Measurements from ENCODE around the gene UBL4B. TPM values are rescaled to one million over a fixed set of nuclear protein-coding genes. Genes with fewer than 3 reads are reported as not detected.

Gene UBL4B
- total and polyA plus RNA-seq, 2 experiments from 2014 or later: not detected

- no peaks in the 10 kb centered on the region for H3K9me3 ChIP-seq (ENCODE audit: low read depth)
- no peak overlapping the region for H2AFZ ChIP-seq
- H3K27ac ChIP-seq: no peak overlapping the region
- H3K79me2 ChIP-seq: no peaks in the 10 kb centered on the region
- H3K4me1 ChIP-seq (ENCODE audit: insufficient read depth): no peaks in the 10 kb centered on the region
- H3K4me3 ChIP-seq: no peak overlapping the region
- H4K20me1 ChIP-seq (ENCODE audit: insufficient read depth, poor library complexity, severe bottlenecking): no peaks in the 10 kb centered on the region
- TF ChIP-seq CTCF (IDR thresholded peaks at IDR 0.05; ENCODE audit: poor library complexity) (no peak), EZH2 (IDR thresholded peaks at IDR 0.05; ENCODE audit: borderline replicate concordance) (no peak), EZH2phosphoT487 (IDR thresholded peaks at IDR 0.05; ENCODE audit: low read depth, severe bottlenecking, unreplicated experiment) (no peak)
- no peaks in the 10 kb centered on the region for H3K9me2 ChIP-seq (replicated peaks; ENCODE audit: insufficient read depth)
- peaks cover 21% of the 10 kb centered on the region for H3K27me3 ChIP-seq
- H3K36me3 ChIP-seq (replicated peaks; ENCODE audit: insufficient read depth, low read depth): no peaks in the 10 kb centered on the region
- H3K4me2 ChIP-seq: no peak overlapping the region
- WGBS (ENCODE audit: low lambda C conversion rate, missing lambda C conversion rate): 59% methylated on average over 2 of the region's 2 CpGs
- no peak for DNase-seq (ENCODE audit: low spot score)
Observed at GRCh38 chr1:110091381-110091780, 20.9 kb upstream of the UBL4B start.

GRCh38 chr1:110091791-110092190 lies 20.5 kb upstream of the UBL4B start:
- Histone ChIP-seq H3K9me2 (replicated peaks; ENCODE audit: insufficient read depth) (no peaks in the 10 kb centered on the region), H3K4me1 (ENCODE audit: insufficient read depth) (no peaks in the 10 kb centered on the region), H3K4me3 (no peak overlapping the region), H2AFZ (no peak overlapping the region), H3K9me3 (ENCODE audit: low read depth) (no peaks in the 10 kb centered on the region), H3K4me2 (no peak overlapping the region), H3K27me3 (peaks cover 17% of the 10 kb centered on the region), H3K36me3 (replicated peaks; ENCODE audit: insufficient read depth, low read depth) (no peaks in the 10 kb centered on the region), H3K79me2 (no peaks in the 10 kb centered on the region), H4K20me1 (ENCODE audit: insufficient read depth, poor library complexity, severe bottlenecking) (no peaks in the 10 kb centered on the region), H3K27ac (no peak overlapping the region)
- DNase-seq (ENCODE audit: low spot score): no peak
- WGBS (ENCODE audit: low lambda C conversion rate, missing lambda C conversion rate): 73% methylated on average over 3 of the region's 3 CpGs
- TF ChIP-seq CTCF (IDR thresholded peaks at IDR 0.05; ENCODE audit: poor library complexity) (no peak), EZH2 (IDR thresholded peaks at IDR 0.05; ENCODE audit: borderline replicate concordance) (no peak), EZH2phosphoT487 (IDR thresholded peaks at IDR 0.05; ENCODE audit: low read depth, severe bottlenecking, unreplicated experiment) (no peak)

DNA sequence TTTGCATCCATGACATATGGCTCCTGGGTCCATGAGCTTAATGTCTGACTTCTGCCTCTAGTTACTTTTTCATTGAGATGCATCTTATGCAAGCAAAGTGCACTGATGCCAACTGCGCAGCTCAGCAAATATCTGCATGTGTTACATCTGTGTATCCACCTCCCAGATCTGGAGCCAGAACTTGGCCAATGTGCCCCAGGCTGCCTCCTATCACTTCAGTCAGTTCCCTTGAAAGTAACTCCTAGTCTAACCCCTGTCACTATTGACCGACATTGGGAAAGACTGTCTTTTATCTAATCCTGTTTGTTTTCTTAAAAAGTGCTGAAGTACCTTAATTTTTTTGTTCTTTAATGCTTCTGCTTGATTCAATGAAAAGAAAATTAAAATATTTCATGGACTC lies 19.3 kb upstream of the UBL4B start:
- no peaks in the 10 kb centered on the region for H3K9me2 ChIP-seq (replicated peaks; ENCODE audit: insufficient read depth)
- no peak overlapping the region for H3K27ac ChIP-seq
- TF ChIP-seq EZH2phosphoT487 (IDR thresholded peaks at IDR 0.05; ENCODE audit: low read depth, severe bottlenecking, unreplicated experiment) (no peak), EZH2 (IDR thresholded peaks at IDR 0.05; ENCODE audit: borderline replicate concordance) (no peak), CTCF (IDR thresholded peaks at IDR 0.05; ENCODE audit: poor library complexity) (no peak)
- no peaks in the 10 kb centered on the region for H3K4me1 ChIP-seq (ENCODE audit: insufficient read depth)
- no peak for DNase-seq (ENCODE audit: low spot score)
- no peak overlapping the region for H2AFZ ChIP-seq
- no peaks in the 10 kb centered on the region for H3K79me2 ChIP-seq
- WGBS (ENCODE audit: low lambda C conversion rate, missing lambda C conversion rate): 81% methylated on average over 2 of the region's 2 CpGs
- H3K4me2 ChIP-seq: no peak overlapping the region
- H3K27me3 ChIP-seq: peaks cover 10% of the 10 kb centered on the region
- H3K36me3 ChIP-seq (replicated peaks; ENCODE audit: insufficient read depth, low read depth): no peaks in the 10 kb centered on the region
- H4K20me1 ChIP-seq (ENCODE audit: insufficient read depth, poor library complexity, severe bottlenecking): no peaks in the 10 kb centered on the region
- no peaks in the 10 kb centered on the region for H3K9me3 ChIP-seq (ENCODE audit: low read depth)
- no peak overlapping the region for H3K4me3 ChIP-seq
